Esophagus mucosa (tissue), 1 donor: Measurements from ENCODE around the gene PPAN. TPM values are rescaled to one million over a fixed set of nuclear protein-coding genes. Genes with fewer than 3 reads are reported as not detected.
A peak's percentile ranks its signal among the peaks of the same experiment; 100 is the strongest.

Source experiments
- ATAC-seq: fragments of 200-7000 bp; cut with Tn5 transposase; one replicate; pipeline ENCODE4 v1.9.1; 2020
- total RNA-seq: library from RNA; stranded (reverse); gene quantifications from one replicate; pipeline ENCODE4 v1.2.4, GENCODE V29; 2023
- donor health status: DM: yes; HTN: yes; CAD: no.

Gene PPAN
- total RNA-seq, 1 donor from 2014 or later: 32.3 TPM

GRCh38 chr19:10114651-10115391 is 8.7 kb downstream of the PPAN start:
- ATAC-seq: peak; percentile 1

- ATAC-seq: no peak
Observed at GRCh38 chr19:10115392-10116084, 9.4 kb downstream of the PPAN start.

- no peak for ATAC-seq
Observed at GRCh38 chr19:10116085-10116865, 10.1 kb downstream of the PPAN start.

GRCh38 chr19:10116866-10117616 is 10.9 kb downstream of the PPAN start:
- ATAC-seq: no peak

- peak; percentile 2 for ATAC-seq
Observed at GRCh38 chr19:10118960-10119359, 12.8 kb downstream of the PPAN start.

GRCh38 chr19:10120538-10121189 is 14.5 kb downstream of the PPAN start:
- ATAC-seq: peak; percentile 28

- ATAC-seq: no peak
Observed at GRCh38 chr19:10122045-10122444, 15.9 kb downstream of the PPAN start.

- no peak for ATAC-seq
Observed at GRCh38 chr19:10124429-10124828, 18.3 kb downstream of the PPAN start.

GRCh38 chr19:10126213-10126639 is 20.1 kb downstream of the PPAN start:
- no peak for ATAC-seq

GRCh38 chr19:10132905-10133304 is 26.7 kb downstream of the PPAN start:
- peak; percentile 24 for ATAC-seq

- ATAC-seq: no peak
Observed at GRCh38 chr19:10133596-10133995, 27.4 kb downstream of the PPAN start.

GRCh38 chr19:10134040-10134439 is 27.9 kb downstream of the PPAN start:
- ATAC-seq: no peak

- ATAC-seq: peak; percentile 89
Observed at GRCh38 chr19:10135551-10136334, 29.6 kb downstream of the PPAN start.

GRCh38 chr19:10136936-10137335 is 30.8 kb downstream of the PPAN start:
- ATAC-seq: no peak

- ATAC-seq: no peak
Observed at GRCh38 chr19:10137751-10138682, 31.9 kb downstream of the PPAN start.

- no peak for ATAC-seq
Observed at GRCh38 chr19:10138879-10139795, 33.0 kb downstream of the PPAN start.

GRCh38 chr19:10139952-10140351 is 33.8 kb downstream of the PPAN start:
- ATAC-seq: no peak

GRCh38 chr19:10141479-10141878 is 35.3 kb downstream of the PPAN start:
- ATAC-seq: no peak

- no peak for ATAC-seq
Observed at GRCh38 chr19:10141973-10142372, 35.8 kb downstream of the PPAN start.
